ENCODE data around the gene HEMK1. TPM values are rescaled to one million over a fixed set of nuclear protein-coding genes. Genes with fewer than 3 reads are reported as not detected.

The HEMK1 gene
- total and polyA plus RNA-seq, 2 of the 4 experiments (the other 2 are of a cell fraction): 17.2 to 20.8 TPM

DNA sequence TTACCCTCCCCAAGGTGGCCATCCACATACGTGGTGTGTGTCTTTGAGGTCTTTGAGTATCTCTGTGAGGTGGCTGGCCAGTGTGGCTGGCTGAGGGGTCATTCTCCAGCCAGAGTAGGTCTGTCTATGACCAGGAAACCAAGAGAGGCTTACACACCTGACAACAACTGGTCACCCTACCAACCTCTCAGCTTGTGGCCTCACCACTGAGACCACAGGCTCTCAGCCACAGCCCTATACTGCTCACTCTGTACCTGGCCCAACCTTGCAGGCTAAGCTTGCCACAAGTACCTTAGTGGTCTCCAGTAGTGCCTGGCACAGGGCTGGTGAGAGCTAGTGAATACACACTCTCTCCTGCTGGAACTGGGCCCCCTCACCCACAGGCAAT, 5.1 kb downstream of the HEMK1 start:
- Histone ChIP-seq H3K27me3 (ENCODE audit: control insufficient read depth, insufficient read depth, low read length) (no peaks in the 10 kb centered on the region), H3K14ac (replicated peaks; ENCODE audit: low read depth, low read length) (no peak overlapping the region), H3K56ac (ENCODE audit: extremely low read depth, insufficient read depth, low read length) (no peak overlapping the region), H4K20me1 (ENCODE audit: insufficient read depth, low read length) (no peaks in the 10 kb centered on the region), H4K5ac (ENCODE audit: low read depth, low read length) (no peak overlapping the region), H2AFZ (replicated peaks; ENCODE audit: low read length, poor library complexity) (no peak overlapping the region), H3K4me1 (ENCODE audit: control insufficient read depth, insufficient read depth, low read length) (no peaks in the 10 kb centered on the region; the same call in 1 of the 2 replicates), H3K23ac (ENCODE audit: low read depth, low read length) (no peak overlapping the region), H2AK5ac (ENCODE audit: low read depth, low read length) (no peak overlapping the region), H4K91ac (ENCODE audit: insufficient read depth, low read depth, low read length) (no peak overlapping the region), H2BK15ac (ENCODE audit: low read depth, low read length) (no peak overlapping the region), H4K8ac (ENCODE audit: low read depth in 2 of 2, low read length in 2 of 2) (no peak overlapping the region), H3K9me1 (ENCODE audit: insufficient read depth, low read length) (peaks cover 11% of the 10 kb centered on the region; the same call in 1 of the 2 replicates), H3K9me3 (ENCODE audit: control insufficient read depth, insufficient read depth, low read length) (no peaks in the 10 kb centered on the region), H2AK9ac (replicated peaks; ENCODE audit: low read depth, low read length, poor library complexity) (no peak overlapping the region), H3K18ac (ENCODE audit: low read depth, low read length) (no peak overlapping the region), H3K9ac (ENCODE audit: low read depth, low read length) (no peak overlapping the region), H2BK20ac (ENCODE audit: low read depth, low read length) (no peak overlapping the region), H3K4ac (ENCODE audit: low read depth, low read length) (no peak overlapping the region), H3K4me2 (ENCODE audit: low read depth, low read length) (no peak overlapping the region), H3K4me3 (ENCODE audit: insufficient read depth, low read depth, low read length) (no peak overlapping the region), H3K36me3 (ENCODE audit: control insufficient read depth, insufficient read depth, low read length) (peaks cover 38% of the 10 kb centered on the region; the same call in 1 of the 2 replicates), H3K79me1 (ENCODE audit: low read depth in 1 of 2, low read length in 2 of 2) (peaks cover 12 to 25% of the 10 kb centered on the region in 2 experiments; a peak in 3 of 4 replicates), H3K27ac (ENCODE audit: insufficient read depth, low read length) (no peak overlapping the region), H2BK120ac (ENCODE audit: low read depth, low read length) (no peak overlapping the region), H2BK5ac (ENCODE audit: low read depth, low read length, poor library complexity, severe bottlenecking) (no peak overlapping the region)
- no peak for TF ChIP-seq BHLHE40 (IDR thresholded peaks at IDR 0.05; ENCODE audit: low read depth, low read length)
- no peak for TF ChIP-seq RFX5 (IDR thresholded peaks at IDR 0.05; ENCODE audit: low read depth, low read length)
- TF ChIP-seq CHD1 (IDR thresholded peaks at IDR 0.05; ENCODE audit: low read depth, low read length): no peak
- no peak for TF ChIP-seq MXI1 (IDR thresholded peaks at IDR 0.05; ENCODE audit: borderline replicate concordance, low read depth, low read length)
- TF ChIP-seq MAFK (IDR thresholded peaks at IDR 0.05; ENCODE audit: low read depth, low read length): no peak
- TF ChIP-seq FOS (IDR thresholded peaks at IDR 0.05; ENCODE audit: low read depth, low read length): no peak
- TF ChIP-seq MAZ (IDR thresholded peaks at IDR 0.05; ENCODE audit: borderline replicate concordance, low read depth, low read length): no peak
- no peak for TF ChIP-seq RCOR1 (IDR thresholded peaks at IDR 0.05; ENCODE audit: insufficient replicate concordance, low read length)
- no peak for TF ChIP-seq NFE2L2 (IDR thresholded peaks at IDR 0.05; ENCODE audit: low read depth, low read length)
- TF ChIP-seq SMC3 (IDR thresholded peaks at IDR 0.05; ENCODE audit: low read depth, low read length): no peak
- no peak for TF ChIP-seq POLR2A (IDR thresholded peaks at IDR 0.05; ENCODE audit: low read depth, low read length)
- TF ChIP-seq, protein P1, sequence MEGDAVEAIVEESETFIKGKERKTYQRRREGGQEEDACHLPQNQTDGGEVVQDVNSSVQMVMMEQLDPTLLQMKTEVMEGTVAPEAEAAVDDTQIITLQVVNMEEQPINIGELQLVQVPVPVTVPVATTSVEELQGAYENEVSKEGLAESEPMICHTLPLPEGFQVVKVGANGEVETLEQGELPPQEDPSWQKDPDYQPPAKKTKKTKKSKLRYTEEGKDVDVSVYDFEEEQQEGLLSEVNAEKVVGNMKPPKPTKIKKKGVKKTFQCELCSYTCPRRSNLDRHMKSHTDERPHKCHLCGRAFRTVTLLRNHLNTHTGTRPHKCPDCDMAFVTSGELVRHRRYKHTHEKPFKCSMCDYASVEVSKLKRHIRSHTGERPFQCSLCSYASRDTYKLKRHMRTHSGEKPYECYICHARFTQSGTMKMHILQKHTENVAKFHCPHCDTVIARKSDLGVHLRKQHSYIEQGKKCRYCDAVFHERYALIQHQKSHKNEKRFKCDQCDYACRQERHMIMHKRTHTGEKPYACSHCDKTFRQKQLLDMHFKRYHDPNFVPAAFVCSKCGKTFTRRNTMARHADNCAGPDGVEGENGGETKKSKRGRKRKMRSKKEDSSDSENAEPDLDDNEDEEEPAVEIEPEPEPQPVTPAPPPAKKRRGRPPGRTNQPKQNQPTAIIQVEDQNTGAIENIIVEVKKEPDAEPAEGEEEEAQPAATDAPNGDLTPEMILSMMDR (conservative IDR thresholded peaks at IDR 0.05; ENCODE audit: low read depth, low read length): no peak
- DNase-seq (no peak), ATAC-seq (ENCODE audit: low read depth) (no peak)
- no CpG with 5 or more reads among the region's 1 CpG for WGBS, 2 experiments (ENCODE audit: extremely low coverage in 2 of 2, insufficient read length in 1 of 2)
- intact Hi-C loops (cut with micrococcal nuclease): no loop called here
- ChIA-PET CTCF (no interaction called here), POLR2A (ENCODE audit: unreplicated experiment) (no interaction called here)
- BruUV-seq (replicated peaks): no TSS peak
- dilution Hi-C loops (cut with HindIII; ENCODE audit: low sequenced_read_pairs, unreplicated experiment): no loop called here
- in situ Hi-C loops (cut with MboI; ENCODE audit: low sequenced_read_pairs): loop anchor here (5.0 kb wide), 2 partner anchors 38 to 798 kb away; partner anchors contain the start of gene CISH
